ENCODE results near the gene COPS9.

- no peak for TF ChIP-seq CTCF (IDR thresholded peaks at IDR 0.05)
- no peak for TF ChIP-seq POLR2A (IDR thresholded peaks at IDR 0.05)
Measured at GRCh38 chr2:240168546-240169361, 32.6 kb upstream of the COPS9 start.
